ENCODE results near the gene SMURF2.
"Not testable (repeated sequence)": the region's sequence is repeated elsewhere in the genome, so short reads cannot be mapped to it uniquely, and the experiment has no call there.

Gene SMURF2

DNA sequence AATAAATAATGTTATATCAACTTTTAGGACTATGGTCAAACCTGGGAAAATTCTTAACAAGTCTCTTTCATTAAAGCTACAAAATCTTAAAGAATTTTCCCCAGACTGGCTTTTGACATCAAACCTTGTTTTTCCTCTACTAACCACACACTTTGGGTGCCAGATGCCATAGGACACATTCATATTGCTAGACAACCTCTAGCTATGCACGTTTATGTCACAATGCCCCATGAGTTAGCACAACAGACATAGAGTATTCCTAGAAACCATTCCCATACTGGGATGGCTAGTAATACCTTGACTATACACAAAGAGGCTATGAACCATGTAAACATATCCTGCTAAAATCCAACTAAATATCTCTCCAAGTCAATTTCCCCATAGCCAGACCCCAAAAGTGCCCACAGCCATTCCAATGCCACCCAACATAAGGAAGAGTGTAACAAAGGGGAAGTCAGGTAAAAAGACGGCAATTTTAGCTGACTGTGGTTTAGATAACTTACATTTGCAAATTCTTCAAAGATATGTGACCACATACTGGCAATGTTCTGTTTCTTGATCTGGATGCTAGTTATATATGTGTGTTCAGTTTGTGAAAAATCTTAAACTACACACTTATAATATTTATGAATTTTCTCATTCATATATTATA is 23.4 kb downstream of the SMURF2 start:
- no peak for DNase-seq
- intact Hi-C loops (cut with DNase I) = no loop called here

DNA sequence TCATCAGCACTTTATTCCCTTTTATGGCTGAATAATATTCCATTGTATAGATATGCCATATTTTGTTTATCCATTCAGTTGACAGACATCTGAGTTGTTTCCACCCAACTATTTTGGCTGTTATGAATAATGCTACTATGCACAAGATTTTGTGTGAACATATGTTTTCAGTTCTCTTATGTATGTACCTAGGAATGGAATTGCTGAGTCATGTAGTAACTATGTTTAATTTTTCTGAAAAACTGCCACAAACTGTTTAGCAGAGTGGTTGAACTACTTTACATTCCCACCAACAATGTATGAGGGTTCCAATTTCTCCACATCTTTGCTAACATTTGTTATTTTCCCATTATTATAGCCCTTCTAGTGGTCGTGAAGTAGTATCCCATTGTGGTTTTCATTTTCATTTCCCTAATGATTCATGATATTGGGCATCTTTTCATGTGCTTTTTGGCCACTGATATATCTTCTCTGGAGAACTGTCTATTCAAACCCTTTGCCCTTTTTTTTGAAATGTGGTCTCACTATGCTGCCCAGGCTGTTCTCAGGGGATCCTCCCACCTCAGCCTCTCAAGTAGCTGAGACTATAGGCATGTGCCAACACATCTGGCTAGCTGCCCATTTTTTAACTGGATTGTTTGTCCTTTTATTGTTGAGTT is 26.3 kb downstream of the SMURF2 start:
- intact Hi-C loops (cut with DNase I) = no loop called here
- no peak for DNase-seq

DNA sequence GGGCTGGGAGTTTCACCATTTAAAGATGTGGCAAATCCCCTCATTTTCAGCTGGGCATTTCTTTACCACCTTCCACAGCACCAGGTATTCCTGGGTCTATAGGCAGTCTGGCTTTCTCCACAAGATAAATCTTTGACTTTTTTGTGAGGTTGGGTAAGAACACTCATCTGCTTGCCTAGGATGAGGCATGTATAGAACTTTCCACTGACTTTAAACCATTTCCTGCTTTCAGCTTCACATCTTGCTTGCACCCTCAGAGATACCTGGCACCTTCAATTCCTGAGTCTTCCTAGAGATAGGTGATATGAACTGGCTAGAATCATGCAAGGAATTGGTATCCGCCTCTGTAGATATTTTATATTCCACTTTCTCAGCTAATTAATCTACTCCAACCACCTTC is 27.9 kb downstream of the SMURF2 start:
- intact Hi-C loops (cut with DNase I) = no loop called here
- DNase-seq = no peak

DNA sequence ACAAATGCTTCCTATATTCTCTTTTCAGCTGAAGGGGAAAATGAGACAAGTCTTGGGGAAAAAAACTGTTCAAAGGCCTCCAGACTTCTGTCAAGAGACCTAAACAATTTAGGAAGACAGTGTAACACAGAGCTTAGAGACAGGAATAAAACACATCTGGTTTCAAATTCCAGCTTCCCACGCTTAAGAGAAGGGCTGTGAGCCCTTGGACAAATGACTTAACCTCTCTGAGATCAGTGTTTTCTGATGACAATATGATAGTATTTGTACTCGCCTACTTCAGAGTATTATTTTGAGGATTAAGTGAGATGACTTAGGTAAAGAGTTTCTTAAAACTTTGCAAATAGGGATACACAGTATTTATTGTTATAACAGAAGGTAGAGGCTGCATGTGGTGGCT is 29.5 kb downstream of the SMURF2 start:
- no peak for DNase-seq
- intact Hi-C loops (cut with DNase I) = no loop called here

DNA sequence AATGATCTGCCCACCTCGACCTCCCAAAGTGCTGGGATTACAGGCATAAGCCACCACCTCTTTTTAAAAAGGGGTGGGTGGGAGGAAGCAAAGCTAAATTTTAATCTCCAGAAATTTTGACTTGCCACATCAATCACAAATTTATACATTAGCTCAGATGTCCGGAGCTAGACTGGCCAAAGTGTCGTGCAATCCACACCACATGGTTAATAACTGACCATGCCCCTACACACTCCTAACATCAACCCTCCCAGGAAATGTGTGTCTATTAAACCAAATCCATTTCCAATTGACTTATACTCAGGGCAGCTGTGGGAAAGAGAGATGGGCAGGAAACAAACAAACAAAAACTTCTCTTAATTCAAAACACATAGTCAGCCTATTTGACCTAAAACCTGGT is 29.9 kb downstream of the SMURF2 start:
- DNase-seq = no peak
- intact Hi-C loops (cut with DNase I) = no loop called here

DNA sequence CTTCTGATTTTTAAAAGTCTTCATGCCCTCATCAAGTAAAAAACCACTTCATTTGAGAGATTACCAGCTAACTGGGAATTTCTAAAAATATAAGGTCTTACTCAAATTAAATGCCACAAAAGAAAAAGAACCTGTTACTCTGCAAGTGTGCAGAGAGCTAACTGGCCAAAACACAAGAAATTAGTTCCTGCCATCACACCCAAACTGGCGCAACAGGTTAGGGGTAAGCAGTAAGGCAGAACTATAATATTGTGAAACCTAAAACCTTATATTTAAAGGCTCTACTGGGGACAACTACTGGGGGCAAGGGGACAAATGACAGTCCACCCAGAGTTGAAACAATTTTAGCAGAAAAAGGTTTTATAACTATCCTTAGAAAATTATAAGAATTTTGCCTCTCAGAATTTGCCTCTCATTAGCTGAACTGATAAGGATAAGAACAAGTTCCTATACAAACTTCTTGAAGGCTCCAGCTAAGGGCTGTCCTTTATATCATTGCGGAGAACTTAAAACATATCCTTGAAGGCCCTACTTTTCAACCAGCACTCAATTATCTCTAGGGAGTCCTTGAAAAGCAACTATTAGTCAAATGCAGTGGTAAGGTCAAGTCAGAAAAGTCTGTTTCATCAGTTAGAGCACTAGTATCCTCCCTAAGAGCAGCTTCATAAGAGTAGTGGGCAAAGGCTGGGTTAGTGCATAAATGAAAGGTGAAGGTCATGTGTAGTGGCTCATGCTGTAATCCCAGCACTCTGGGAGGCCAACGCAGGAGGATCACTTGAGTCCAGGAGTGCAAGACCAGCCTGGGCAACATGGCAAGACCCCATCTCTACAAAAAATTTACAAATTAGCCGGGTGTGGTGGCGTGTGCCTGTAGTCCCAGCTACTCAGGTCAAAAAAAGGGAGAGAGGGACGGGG is 31.5 kb downstream of the SMURF2 start:
- DNase-seq = no peak
- intact Hi-C loops (cut with DNase I) = no loop called here

DNA sequence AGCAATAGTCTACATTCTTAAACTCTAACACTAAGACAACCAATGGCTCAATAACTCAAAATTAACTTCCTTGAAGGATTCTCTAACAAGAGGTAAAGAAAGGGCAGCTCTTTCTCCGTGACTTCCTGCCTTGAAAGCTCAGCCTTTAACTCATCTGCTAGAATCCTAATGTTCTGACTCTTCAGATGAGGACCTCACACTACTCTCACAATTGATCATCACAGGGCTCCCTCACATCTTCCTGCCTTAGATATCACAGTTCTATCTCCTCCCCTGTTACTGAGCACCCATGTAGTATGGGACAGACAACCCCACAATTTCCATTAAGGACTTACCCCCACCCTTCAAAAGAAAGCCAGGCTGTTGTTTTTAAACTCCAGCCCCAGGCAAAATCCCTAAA is 33.5 kb downstream of the SMURF2 start:
- DNase-seq = no peak
- intact Hi-C loops (cut with DNase I) = no loop called here

DNA sequence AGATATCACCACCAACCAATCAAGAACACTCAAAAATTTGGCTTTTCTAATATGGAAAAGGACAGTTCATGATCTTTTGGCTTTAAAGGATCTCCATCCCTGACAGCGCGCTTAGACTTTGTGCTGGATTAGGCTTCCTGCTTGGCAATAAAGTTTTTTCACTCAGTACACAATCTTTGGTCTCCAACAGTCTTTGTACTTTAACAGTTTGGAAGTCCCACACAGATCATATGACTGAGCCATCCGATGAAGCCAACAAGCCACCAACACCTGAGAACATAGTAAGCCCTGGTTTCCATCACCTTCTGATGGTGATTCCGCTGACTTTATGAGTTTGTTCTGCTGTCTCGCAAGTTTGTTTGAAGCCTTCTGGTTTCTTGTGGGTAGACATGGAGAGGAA is 34.3 kb downstream of the SMURF2 start:
- intact Hi-C loops (cut with DNase I) = no loop called here

DNA sequence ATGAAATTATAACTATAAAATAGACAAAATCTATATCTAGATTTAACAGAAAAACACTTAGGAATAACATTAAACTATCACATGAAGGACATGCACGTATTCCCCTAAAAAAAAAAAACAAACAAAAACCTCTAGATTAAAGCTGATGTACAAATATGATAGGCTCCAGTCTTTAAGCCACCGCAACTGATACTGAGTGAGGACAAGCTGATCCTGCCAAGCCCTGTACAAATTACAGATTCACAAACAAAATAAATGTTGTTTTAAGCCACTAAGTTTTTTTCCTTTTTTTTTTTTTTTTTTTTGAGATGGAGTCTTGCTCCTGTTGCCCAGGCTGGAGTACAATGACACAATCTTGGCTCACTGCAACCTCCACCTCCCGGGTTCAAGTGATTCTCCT is 35.3 kb downstream of the SMURF2 start:
- intact Hi-C loops (cut with DNase I) = no loop called here
- DNase-seq = no peak

More for the DNA sequence above, 34.3 kb downstream of the SMURF2 start:
- no peak for DNase-seq

DNA sequence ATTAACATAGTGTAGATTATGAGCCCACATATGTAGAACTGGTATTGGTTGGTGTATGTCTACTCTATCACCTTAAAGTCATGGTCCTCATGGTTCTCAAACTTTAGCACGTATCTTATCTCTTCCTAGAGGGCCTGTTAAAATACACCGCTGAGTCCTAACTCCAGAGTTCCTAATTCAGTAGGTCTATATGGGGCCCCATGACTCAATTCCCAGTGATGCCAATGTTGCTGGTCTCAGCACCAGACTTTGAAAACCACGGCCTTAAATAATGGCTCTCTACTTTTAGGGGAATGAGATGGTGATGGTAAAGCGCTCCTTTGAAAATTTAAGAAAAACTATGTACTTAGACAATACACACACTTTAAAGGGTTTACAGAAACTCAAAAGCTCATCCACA is 36.6 kb downstream of the SMURF2 start:
- intact Hi-C loops (cut with DNase I) = no loop called here
- no peak for DNase-seq

DNA sequence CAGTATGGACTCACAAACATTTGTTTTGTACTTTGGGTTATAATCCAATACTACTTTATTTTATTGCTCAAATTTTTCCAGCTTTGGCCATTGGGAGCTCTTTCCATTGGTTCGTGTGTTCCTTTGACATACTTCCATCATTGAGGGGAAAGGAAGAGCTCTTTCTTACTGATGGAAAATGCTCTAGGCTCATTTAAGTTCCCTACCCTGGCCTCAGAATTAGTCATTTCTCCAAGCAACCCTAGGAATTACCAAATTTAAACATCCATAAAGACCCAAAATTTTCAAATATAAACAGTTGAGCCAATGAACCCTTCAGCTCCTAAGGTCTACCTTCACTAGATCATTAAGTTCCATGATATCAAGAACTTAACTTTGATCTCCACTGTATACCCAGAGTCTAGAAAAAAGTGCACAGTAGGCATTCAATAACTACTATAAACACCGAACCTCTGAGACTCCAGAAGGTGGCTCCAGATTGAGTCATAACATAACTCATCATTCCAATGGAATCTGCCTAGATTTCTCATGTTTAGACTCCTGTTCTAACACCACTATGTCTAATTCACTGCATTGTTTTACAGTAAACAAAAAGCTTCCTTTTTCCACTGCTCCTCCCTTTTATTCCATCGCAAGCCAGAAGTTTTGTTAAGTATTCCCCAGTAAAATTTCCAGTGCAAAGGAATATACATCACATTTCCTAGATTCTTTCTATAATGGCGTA is 39.0 kb downstream of the SMURF2 start:
- no peak for DNase-seq
- intact Hi-C loops (cut with DNase I) = no loop called here

DNA sequence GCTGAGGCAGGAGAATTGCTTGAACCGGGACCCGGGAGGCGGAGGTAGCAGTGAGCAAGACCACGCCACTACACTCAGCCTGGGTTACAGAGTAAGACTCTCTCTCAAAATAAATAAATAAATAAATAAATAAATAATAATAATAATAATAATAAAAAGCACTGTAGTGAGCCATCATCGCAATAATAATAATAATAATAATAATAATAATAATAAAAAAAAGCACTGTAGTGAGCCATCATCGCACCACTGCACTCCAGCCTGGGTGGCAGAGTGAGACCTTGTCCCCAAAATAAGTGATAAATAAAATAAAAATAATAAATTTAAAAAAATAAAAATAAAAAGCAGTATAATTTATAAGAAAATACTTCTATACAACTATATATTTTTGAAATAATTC is 40.3 kb downstream of the SMURF2 start:
- intact Hi-C loops (cut with DNase I) = no loop called here
- no peak for DNase-seq

DNA sequence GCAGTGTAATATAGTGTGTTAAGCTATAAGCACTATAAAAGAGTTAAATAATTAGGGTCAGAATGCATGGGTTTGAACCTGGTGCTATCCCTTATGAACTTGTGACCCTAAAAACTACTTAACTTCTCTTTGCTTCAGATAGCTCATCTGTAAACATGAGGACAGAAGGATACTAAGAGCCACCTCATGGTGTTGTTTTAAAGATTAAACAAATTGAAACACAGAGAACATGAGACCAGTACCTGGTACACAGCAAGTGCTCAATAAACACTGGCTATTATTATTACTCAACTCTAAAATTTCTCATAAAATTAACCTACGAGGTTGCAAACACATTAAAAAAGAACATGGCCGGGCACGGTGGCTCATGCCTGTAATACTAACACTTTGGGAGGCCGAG is 43.3 kb downstream of the SMURF2 start:
- intact Hi-C loops (cut with DNase I) = no loop called here
- no peak for DNase-seq

DNA sequence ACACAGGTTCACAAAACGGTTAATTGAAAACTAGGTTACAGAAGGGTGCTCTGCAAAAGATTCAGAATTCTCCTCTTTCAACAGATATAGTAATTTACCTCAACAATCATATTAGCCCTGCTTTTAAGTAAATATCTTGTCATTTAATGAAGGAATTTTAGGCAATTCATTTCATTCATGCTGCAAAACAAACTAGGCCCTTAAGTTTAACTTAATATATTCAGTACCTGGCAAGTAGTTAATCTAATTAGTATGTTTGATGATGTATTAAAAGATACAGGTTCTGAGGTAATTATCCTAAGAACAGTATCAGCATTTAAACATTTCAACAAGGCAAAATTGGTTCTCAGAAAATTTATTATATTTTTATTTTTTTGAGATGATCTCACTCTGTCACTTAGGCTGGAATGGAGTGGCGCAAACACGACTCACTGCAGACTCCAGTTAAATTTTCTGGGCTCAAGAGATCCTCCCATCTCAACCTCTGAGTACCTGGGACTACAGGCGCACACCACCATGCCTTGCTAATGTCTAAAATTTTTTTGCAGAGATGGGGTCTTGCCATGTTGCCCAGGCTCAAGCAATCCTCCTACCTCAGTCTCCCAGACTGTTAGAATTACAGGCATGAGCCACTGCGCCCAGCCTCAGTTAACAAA is 44.9 kb downstream of the SMURF2 start:
- DNase-seq = no peak
- intact Hi-C loops (cut with DNase I) = no loop called here

DNA sequence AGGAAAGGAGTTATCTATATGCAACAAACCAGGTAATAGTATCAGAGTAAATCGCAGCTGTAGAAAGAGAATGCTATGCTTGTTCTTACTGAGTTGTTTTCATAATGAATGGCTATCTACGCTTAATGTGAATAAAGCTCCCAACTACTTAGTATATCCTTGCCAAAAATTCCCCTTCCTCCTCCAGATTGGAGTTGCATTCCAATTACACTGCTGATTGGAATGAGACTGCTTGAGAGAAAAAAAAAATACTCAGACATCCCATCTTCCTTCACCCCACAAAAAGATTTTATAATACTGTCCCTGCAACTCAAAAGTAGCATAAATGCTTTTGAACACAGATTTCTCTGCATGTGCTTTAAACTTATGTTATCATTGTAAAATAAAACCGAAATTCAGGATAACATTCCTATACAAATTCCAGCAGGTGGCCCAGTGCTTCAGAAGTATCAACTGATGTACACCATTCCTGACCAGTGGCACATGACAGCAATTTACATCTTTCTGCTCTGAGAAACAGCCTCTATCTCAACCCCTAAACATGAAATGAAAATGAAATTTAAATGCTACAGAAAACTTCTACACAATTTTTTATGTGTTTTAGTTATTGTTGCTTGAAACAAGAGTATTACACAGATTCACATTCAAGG is 47.0 kb downstream of the SMURF2 start:
- DNase-seq = no peak
- intact Hi-C loops (cut with DNase I) = no loop called here

DNA sequence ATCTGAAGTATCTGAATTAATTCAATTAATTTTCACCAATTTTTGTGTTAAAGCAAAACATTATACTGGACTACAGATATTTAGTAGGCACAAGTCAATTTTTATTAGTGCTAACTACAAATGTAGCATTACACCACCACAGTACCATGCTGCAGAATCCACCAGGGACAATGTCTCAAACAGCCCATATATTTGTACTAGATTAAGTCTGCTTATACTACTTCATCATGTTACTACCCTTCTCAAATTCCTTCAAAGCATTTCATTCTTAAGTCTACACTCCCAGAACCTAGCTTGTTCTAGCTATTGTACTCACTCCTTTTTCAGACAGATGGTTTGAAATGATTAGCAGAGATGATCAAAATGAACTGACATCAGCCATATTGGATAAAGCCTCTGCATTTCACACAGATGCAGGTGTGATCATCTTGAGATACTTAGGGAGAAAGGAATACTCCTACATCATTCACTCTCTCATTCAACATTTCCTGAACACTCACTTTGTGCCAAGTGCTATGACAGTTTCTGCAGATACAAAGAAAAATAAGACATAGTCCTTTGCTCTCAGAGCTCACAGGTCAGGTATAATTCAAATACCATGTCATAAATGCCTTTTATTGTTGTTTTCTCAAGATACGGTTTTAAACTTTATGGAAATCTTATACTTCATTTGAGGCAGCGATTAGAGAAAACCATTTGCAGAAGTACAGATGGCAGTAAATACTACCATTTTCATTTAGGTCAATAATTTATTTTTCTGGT is 47.7 kb downstream of the SMURF2 start:
- intact Hi-C loops (cut with DNase I) = no loop called here
- DNase-seq = no peak

DNA sequence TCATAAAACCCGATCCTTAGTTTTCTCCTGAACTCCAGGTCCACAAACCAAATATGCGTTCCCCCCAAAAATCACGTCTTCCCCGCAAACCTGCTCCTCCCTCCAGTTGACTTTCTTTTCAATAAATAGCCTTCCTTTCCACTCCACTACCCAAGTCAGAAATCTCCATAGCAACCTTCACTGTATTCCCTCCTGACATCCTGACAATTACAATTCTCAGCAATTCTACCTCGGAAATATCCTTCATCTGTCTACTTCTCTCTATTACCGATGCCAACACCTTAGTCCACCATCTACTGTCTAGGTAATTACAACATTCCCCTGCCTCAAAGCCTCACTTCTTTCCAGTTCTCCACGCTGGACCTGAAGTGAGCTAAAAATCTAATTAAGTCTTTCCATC is 50.7 kb downstream of the SMURF2 start:
- intact Hi-C loops (cut with DNase I) = no loop called here
- no peak for DNase-seq

DNA sequence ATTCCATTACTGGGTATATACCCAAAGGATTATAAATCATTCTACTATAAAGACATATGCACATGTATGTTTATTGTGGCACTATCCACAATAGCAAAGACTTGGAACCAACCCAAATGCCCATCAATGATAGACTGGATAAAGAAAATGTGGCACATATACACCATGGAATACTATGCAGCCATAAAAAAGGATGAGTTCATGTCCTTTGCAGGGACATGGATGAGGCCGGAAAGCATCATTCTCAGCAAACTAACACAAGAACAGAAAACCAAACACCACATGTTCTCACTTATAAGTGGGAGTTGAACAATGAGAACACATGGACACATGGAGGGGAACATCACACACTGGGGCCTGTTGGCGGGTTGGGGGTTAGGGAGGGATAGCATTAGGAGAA is 51.9 kb downstream of the SMURF2 start:
- DNase-seq; intact Hi-C loops (cut with DNase I): not testable (repeated sequence)
